Endothelial cell of umbilical vein (primary cell): ENCODE results near the gene UFD1. TPM values are rescaled to one million over a fixed set of nuclear protein-coding genes. Genes with fewer than 3 reads are reported as not detected.

Experiments
- BruUV-seq: library from RNA; stranded (reverse); fragments of 400-500 nt; replicated peaks from 2 replicates; lab custom pipeline; 2021; lab: Mats Ljungman, UMichigan
- CTCF ChIA-PET: fragments of 300-600, 350-600 bp; sonication (Branson Sonifier 250); formaldehyde crosslinking; loops from one replicate; lab custom pipeline; 2021; ENCODE audit warnings: antibody characterized with exemption, inconsistent platforms; lab: Charles Lee
- POLR2A ChIA-PET: fragments of 300-600, 350-600 bp; sonication (Branson Sonifier 250); formaldehyde crosslinking; loops from one replicate; lab custom pipeline; 2021; ENCODE audit warnings: antibody characterized with exemption, inconsistent platforms; lab: Charles Lee
- DNase-seq: peaks from one replicate; pipeline ENCODE4 v3.0.0-alpha.2; 2011; ENCODE audit warnings: low read depth, low spot score
- FAIRE-seq: peaks from 2 replicates; lab custom pipeline; 2011; peaks lifted over from hg19 to GRCh38; lab: Jason Lieb, UNC
- H2AFZ ChIP-seq: 2 replicates; pipeline ENCODE4 v1.6.0; 2012; ENCODE audit warnings: low read depth, low read length, control low read depth, inconsistent platforms
- H3K27ac ChIP-seq: 2 replicates; pipeline ENCODE4 v1.5.1; 2011; ENCODE audit warnings: low read depth, mild to moderate bottlenecking, control low read depth, low read length, moderate library complexity; ENCODE audit not compliant: insufficient read depth
- H3K27me3 ChIP-seq, 2 experiments: 2 replicates each; pipeline versions ENCODE4 v1.6.0 to v1.6.1; 2011; ENCODE audit warnings: low read length in 2 of 2, mixed read lengths in 1 of 2; ENCODE audit not compliant: control insufficient read depth in 2 of 2, insufficient read depth in 2 of 2
- H3K36me3 ChIP-seq, 2 experiments: 2 replicates in 1 of 2; 3 replicates in 1 of 2; pipeline ENCODE4 v1.5.1; 2011; ENCODE audit warnings: low read length in 2 of 2, mild to moderate bottlenecking in 1 of 2, moderate library complexity in 1 of 2; ENCODE audit not compliant: control insufficient read depth in 2 of 2, insufficient read depth in 2 of 2; ENCODE audit errors: extremely low read depth in 1 of 2
- H3K4me1 ChIP-seq: 3 replicates; pipeline ENCODE4 v1.5.1; 2011; ENCODE audit warnings: mild to moderate bottlenecking, low read length; ENCODE audit not compliant: control insufficient read depth, insufficient read depth; ENCODE audit errors: extremely low read depth
- H3K4me2 ChIP-seq: 2 replicates; pipeline ENCODE4 v1.6.1; 2011; ENCODE audit warnings: low read length, control low read depth, mixed read lengths; ENCODE audit not compliant: insufficient read depth
- H3K4me3 ChIP-seq, 3 experiments: fragments of 200-600 bp in 1 of 3; sonication (generic), shearing (Covaris generic) in 1 of 3; replicated peaks in 1 of 3; 2 replicates each; pipeline ENCODE4 v1.5.1; 2011 to 2016; ENCODE audit warnings: control low read depth in 3 of 3, low read length in 3 of 3, mild to moderate bottlenecking in 2 of 3, inconsistent platforms in 1 of 3, low read depth in 1 of 3, moderate library complexity in 1 of 3; ENCODE audit not compliant: insufficient read depth in 1 of 3
- H3K79me2 ChIP-seq: 2 replicates; pipeline ENCODE4 v1.6.0; 2012; ENCODE audit warnings: low read length, inconsistent platforms; ENCODE audit not compliant: control insufficient read depth, insufficient read depth
- H3K9ac ChIP-seq: replicated peaks from 2 replicates; pipeline ENCODE3; 2011; ENCODE audit warnings: low read length, control low read depth; ENCODE audit not compliant: insufficient read depth; ENCODE audit errors: extremely low read depth
- H3K9me1 ChIP-seq: replicated peaks from 3 replicates; pipeline ENCODE4 v1.6.0; 2011; ENCODE audit warnings: mild to moderate bottlenecking, low read length; ENCODE audit not compliant: control insufficient read depth, insufficient read depth; ENCODE audit errors: extremely low read depth
- H3K9me3 ChIP-seq: replicated peaks from 2 replicates; pipeline ENCODE4 v1.5.1; 2012; ENCODE audit warnings: low read length, inconsistent platforms; ENCODE audit not compliant: control insufficient read depth, insufficient read depth
- H4K20me1 ChIP-seq: replicated peaks from 2 replicates; pipeline ENCODE3; 2011; ENCODE audit warnings: mild to moderate bottlenecking, low read length; ENCODE audit not compliant: control insufficient read depth, insufficient read depth; ENCODE audit errors: extremely low read depth
- CTCF ChIP-seq, 2 donors: IDR thresholded peaks; 1 replicate in 1 of 2; 2 replicates in 1 of 2; pipeline ENCODE4 v1.5.1; 2011; ENCODE audit warnings: low read length in 2 of 2, mild to moderate bottlenecking in 2 of 2, moderate library complexity in 2 of 2, control low read depth in 1 of 2, inconsistent platforms in 1 of 2, low read depth in 1 of 2; ENCODE audit not compliant: insufficient read depth in 1 of 2; ENCODE audit errors: extremely low read depth in 1 of 2
- EZH2 ChIP-seq: IDR thresholded peaks from 2 replicates; pipeline ENCODE4 v1.6.1; 2012; ENCODE audit warnings: borderline replicate concordance, low read depth, mild to moderate bottlenecking, moderate library complexity, low read length, inconsistent platforms; ENCODE audit not compliant: severe bottlenecking
- FOS ChIP-seq: IDR thresholded peaks from 2 replicates; pipeline ENCODE4 v1.6.1; 2011; ENCODE audit warnings: mild to moderate bottlenecking, low read length, moderate library complexity, borderline replicate concordance; ENCODE audit not compliant: insufficient read depth
- GATA2 ChIP-seq: IDR thresholded peaks from 2 replicates; pipeline ENCODE4 v1.7.0; 2011; ENCODE audit warnings: low read depth, mild to moderate bottlenecking, moderate library complexity, mixed read lengths, low read length; ENCODE audit not compliant: insufficient read length, insufficient read depth
- JUN ChIP-seq: IDR thresholded peaks from 2 replicates; pipeline ENCODE4 v1.6.1; 2011; ENCODE audit warnings: borderline replicate concordance, low read depth; ENCODE audit not compliant: insufficient read length, insufficient read depth
- MYC ChIP-seq: IDR thresholded peaks from one replicate; pipeline ENCODE4 v1.6.1; 2011; ENCODE audit warnings: mild to moderate bottlenecking, low read depth, low read length
- POLR2A ChIP-seq: IDR thresholded peaks from 2 replicates; pipeline ENCODE4 v1.6.1; 2012; ENCODE audit warnings: low read depth, mild to moderate bottlenecking, control low read depth, low read length
- POLR2AphosphoS5 ChIP-seq: IDR thresholded peaks from 2 replicates; pipeline ENCODE4 v1.6.1; 2012; ENCODE audit warnings: low read depth, mild to moderate bottlenecking, control low read depth, low read length, moderate library complexity; ENCODE audit not compliant: insufficient read depth
- dilution Hi-C: fragments of 300-500 bp; cut with MboI; formaldehyde crosslinking; loops from one replicate; pipeline ENCODE4 v1.15.0; 2019; ENCODE audit warnings: low sequenced_read_pairs; ENCODE audit not compliant: extremely low pct_ligation_motif_present
- intact Hi-C: fragments of 100-400 bp; cut with micrococcal nuclease; formaldehyde crosslinking; loops from one replicate; pipeline ENCODE4 v1.10.0; 2022
- polyA plus RNA-seq, 4 experiments: library from polyadenylated mRNA; depleted of rRNA in 3 of 4; stranded (reverse) in 3 of 4; unstranded in 1 of 4; fragments of >200 nt; gene quantifications; 2 replicates each; pipeline versions ENCODE4 v1.2.1 to v1.2.3, GENCODE V29; 2011 to 2012; ENCODE audit warnings: missing spikeins in 1 of 4
- total RNA-seq: library from RNA; stranded (reverse); gene quantifications from 2 replicates; pipeline ENCODE4 v1.2.3, GENCODE V29; 2021
- TF ChIP-seq, protein P1 (sequence below): IDR thresholded peaks from 2 replicates; pipeline ENCODE4 v1.6.1; 2011; ENCODE audit not compliant: insufficient read depth, insufficient read length

The UFD1 gene
- total and polyA plus RNA-seq, 2 donors (not counting 3 experiments of a cell fraction or from before 2014, with no cell fraction given) = 127 to 228 TPM

DNA sequence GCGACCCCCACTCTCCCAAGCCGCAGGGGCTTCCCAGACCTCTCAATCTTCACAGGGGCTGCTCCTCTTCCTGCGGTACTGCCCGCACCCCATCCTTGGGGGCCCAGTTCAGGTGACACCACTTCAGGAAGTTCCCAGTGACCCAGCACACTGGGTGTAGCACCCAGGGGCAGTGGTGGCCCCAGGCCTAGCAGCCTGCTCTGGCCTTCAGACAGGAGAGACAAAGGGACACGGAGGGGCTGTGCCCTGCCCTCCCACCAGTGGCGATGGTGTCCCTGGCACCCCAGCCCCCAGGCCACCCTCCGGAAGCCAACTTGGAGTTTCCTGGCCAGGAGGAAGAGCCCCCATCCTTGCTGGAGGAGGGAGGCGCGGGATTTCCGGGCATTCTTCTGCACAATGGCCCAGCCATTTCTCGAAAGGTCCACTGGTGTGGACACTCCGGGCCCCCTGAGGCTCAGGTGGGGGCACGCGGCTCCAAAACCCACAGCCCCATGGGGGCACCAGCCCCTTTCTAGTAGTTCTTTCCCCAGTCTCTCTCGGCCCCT, 46.2 kb upstream of the UFD1 start:
- ChIA-PET CTCF (interaction anchor here (1.4 to 2.4 kb wide), 3 partner anchors 8 to 104 kb away, joined by 3 to 26 read pairs (median 9); no protein-coding TSS in a partner anchor), POLR2A (interaction anchor here (1.3 kb wide), 1 partner anchor 66 kb away, joined by 6 read pairs; no protein-coding TSS in a partner anchor)
- Histone ChIP-seq H3K27ac (peak overlapping the region; percentile 55), H3K79me2 (peaks cover 28% of the 10 kb centered on the region), H3K9ac (peak overlapping the region; percentile 29), H3K4me1 (peaks cover 44% of the 10 kb centered on the region), H3K4me3 (peak overlapping the region in 1 of 3 experiments; percentile 10), H2AFZ (peak overlapping the region; percentile 34), H3K27me3 (no peaks in the 10 kb centered on the region), H4K20me1 (no peaks in the 10 kb centered on the region), H3K9me3 (no peaks in the 10 kb centered on the region), H3K9me1 (no peaks in the 10 kb centered on the region), H3K36me3 (peaks cover 0 to 2% of the 10 kb centered on the region in 2 experiments), H3K4me2 (peak overlapping the region; percentile 45)
- no TSS peak for BruUV-seq
- FAIRE-seq (peak; percentile 50), DNase-seq (peak; percentile 28)
- no peak for TF ChIP-seq FOS
- TF ChIP-seq, protein P1, sequence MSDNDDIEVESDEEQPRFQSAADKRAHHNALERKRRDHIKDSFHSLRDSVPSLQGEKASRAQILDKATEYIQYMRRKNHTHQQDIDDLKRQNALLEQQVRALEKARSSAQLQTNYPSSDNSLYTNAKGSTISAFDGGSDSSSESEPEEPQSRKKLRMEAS = no peak
- TF ChIP-seq JUN = no peak
- no peak for TF ChIP-seq CTCF (IDR thresholded peaks at IDR 0.05; ENCODE audit: extremely low read depth in 1 of 2, insufficient read depth in 1 of 2, low read depth in 1 of 2, low read length in 2 of 2)
- no peak for TF ChIP-seq POLR2A
- no peak for TF ChIP-seq GATA2
- no peak for TF ChIP-seq EZH2
- no peak for TF ChIP-seq MYC
- TF ChIP-seq POLR2AphosphoS5 = no peak
- dilution Hi-C loops (no loop called here), intact Hi-C loops (loop anchor here (1.0 to 2.0 kb wide), 2 partner anchors 8 to 96 kb away; no protein-coding TSS in a partner anchor)
